GM12878 (cell line): ENCODE data around the gene ARL5C. TPM values are rescaled to one million over a fixed set of nuclear protein-coding genes. Genes with fewer than 3 reads are reported as not detected.

ENCODE experiments used
- ATAC-seq: fragments of 200-7000 bp; cut with Tn5 transposase; 3 replicates; pipeline ENCODE4 v1.9.1; 2020; ENCODE audit warnings: mild to moderate bottlenecking, moderate library complexity
- BruUV-seq: library from RNA; stranded (reverse); fragments of 400-500 nt; replicated peaks from 2 replicates; lab custom pipeline; 2021; lab: Mats Ljungman, UMichigan
- CTCF ChIA-PET: fragments of 300-600 bp; sonication (Branson Sonifier 250); formaldehyde crosslinking; extraction: SDS; loops from one replicate; lab custom pipeline; 2021; ENCODE audit warnings: inconsistent platforms; lab: Yijun Ruan, JAX
- POLR2A ChIA-PET: fragments of 350-600 bp; formaldehyde crosslinking; extraction: SDS; loops from one replicate; lab custom pipeline; 2021; ENCODE audit warnings: inconsistent platforms; lab: Charles Lee
- RAD21 ChIA-PET: fragments of 300-600 bp; sonication (Branson Sonifier 250); formaldehyde crosslinking; loops from one replicate; lab custom pipeline; 2023; ENCODE audit warnings: antibody characterized with exemption; ENCODE audit not compliant: unreplicated experiment; lab: Charles Lee
- SMC1A ChIA-PET: fragments of 300-600 bp; sonication (Branson Sonifier 250); formaldehyde crosslinking; loops from one replicate; lab custom pipeline; 2023; ENCODE audit not compliant: unreplicated experiment, uncharacterized antibody; lab: Charles Lee
- DNase-seq: peaks from one replicate; pipeline ENCODE4 v3.0.0-alpha.2; 2011; ENCODE audit warnings: low read depth, low spot score
- FAIRE-seq: peaks from 3 replicates; lab custom pipeline; 2011; peaks lifted over from hg19 to GRCh38; lab: Jason Lieb, UNC
- H2AFZ ChIP-seq: 2 replicates; pipeline ENCODE4 v1.6.0; 2011; ENCODE audit warnings: low read depth, low read length, control low read depth; ENCODE audit not compliant: control insufficient read depth
- H3K27ac ChIP-seq: 2 replicates; pipeline ENCODE4 v1.5.1; 2011; ENCODE audit warnings: control low read depth; ENCODE audit not compliant: control insufficient read depth, insufficient read depth
- H3K27me3 ChIP-seq, 2 experiments: replicated peaks in 1 of 2; 2 replicates each; pipeline versions ENCODE4 v1.6.0 to v1.6.1; 2011; ENCODE audit warnings: low read length in 1 of 2; ENCODE audit not compliant: control insufficient read depth in 2 of 2, insufficient read depth in 2 of 2
- H3K36me3 ChIP-seq, 2 experiments: 2 replicates each; pipeline ENCODE4 v1.5.1; 2011; ENCODE audit warnings: low read length in 1 of 2; ENCODE audit not compliant: control insufficient read depth in 2 of 2, insufficient read depth in 2 of 2
- H3K4me1 ChIP-seq: 2 replicates; pipeline ENCODE4 v1.6.1; 2011; ENCODE audit warnings: mild to moderate bottlenecking, low read length, moderate library complexity, mixed read lengths; ENCODE audit not compliant: control insufficient read depth, insufficient read depth
- H3K4me2 ChIP-seq: 2 replicates; pipeline ENCODE4 v1.6.0; 2011; ENCODE audit warnings: control low read depth; ENCODE audit not compliant: control insufficient read depth, insufficient read depth
- H3K4me3 ChIP-seq: fragments of 200-600 bp; sonication (generic); 2 replicates; pipeline ENCODE4 v1.5.1; 2016
- H3K79me2 ChIP-seq: 2 replicates; pipeline ENCODE4 v1.6.0; 2011; ENCODE audit warnings: low read length; ENCODE audit not compliant: control insufficient read depth, insufficient read depth
- H3K9ac ChIP-seq: 2 replicates; pipeline ENCODE4 v1.8.0; 2011; ENCODE audit warnings: low read length, control low read depth, mixed read lengths; ENCODE audit not compliant: control insufficient read depth, insufficient read depth
- H3K9me3 ChIP-seq: replicated peaks from 3 replicates; pipeline ENCODE4 v1.5.1; 2011; ENCODE audit warnings: mild to moderate bottlenecking, low read length; ENCODE audit not compliant: control insufficient read depth, insufficient read depth
- H4K20me1 ChIP-seq: 2 replicates; pipeline ENCODE4 v1.6.0; 2011; ENCODE audit not compliant: control insufficient read depth, insufficient read depth
- IKZF1 ChIP-seq: fragments of 450-650 bp; conservative IDR thresholded peaks from 2 replicates; pipeline ENCODE4 v1.6.1; 2017; ENCODE audit warnings: antibody characterized with exemption, mild to moderate bottlenecking
- MAX ChIP-seq: IDR thresholded peaks from 2 replicates; pipeline ENCODE4 v1.6.1; 2012; ENCODE audit warnings: low read depth, low read length, improper control_type of control experiment
- MYC ChIP-seq: IDR thresholded peaks from 2 replicates; pipeline ENCODE4 v1.6.1; 2011; ENCODE audit warnings: mild to moderate bottlenecking, low read length, moderate library complexity, inconsistent platforms; ENCODE audit not compliant: insufficient read depth, insufficient replicate concordance, insufficient read length, severe bottlenecking
- PML ChIP-seq: IDR thresholded peaks from 2 replicates; pipeline ENCODE4 v1.6.1; 2012; ENCODE audit warnings: low read length, inconsistent platforms
- POLR2AphosphoS5 ChIP-seq: IDR thresholded peaks from 2 replicates; pipeline ENCODE4 v1.6.1; 2011; ENCODE audit warnings: mild to moderate bottlenecking, low read length, inconsistent platforms
- REST ChIP-seq: IDR thresholded peaks from 2 replicates; pipeline ENCODE4 v1.6.1; 2012; ENCODE audit warnings: mild to moderate bottlenecking, low read depth, low read length
- SPI1 ChIP-seq: IDR thresholded peaks from 2 replicates; pipeline ENCODE4 v1.6.1; 2011; ENCODE audit warnings: low read depth, mild to moderate bottlenecking, low read length, moderate library complexity, borderline replicate concordance; ENCODE audit not compliant: insufficient read depth
- WRNIP1 ChIP-seq: IDR thresholded peaks from 2 replicates; pipeline ENCODE4 v1.6.1; 2011; ENCODE audit warnings: low read depth, low read length, improper control_type of control experiment, borderline replicate concordance
- ZNF592 ChIP-seq: fragments of 450-650 bp; IDR thresholded peaks from 2 replicates; pipeline ENCODE4 v1.6.1; 2017; ENCODE audit warnings: mild to moderate bottlenecking, moderate library complexity
- WGBS: methylation state at CpG from one replicate; pipeline ENCODE4 v1.1.6; 2016; ENCODE audit warnings: low lambda C conversion rate; ENCODE audit not compliant: insufficient replicate concordance, insufficient coverage; ENCODE audit errors: missing lambda C conversion rate; 5-methylcytosine and 5-hydroxymethylcytosine counted together
- in situ Hi-C: fragments of 300-500 bp; cut with MboI; formaldehyde crosslinking; loops from 9 replicates; pipeline ENCODE4 v1.14.3; 2018; ENCODE audit warnings: mixed read lengths
- intact Hi-C: fragments of 100-400 bp; cut with micrococcal nuclease; formaldehyde crosslinking; loops from one replicate; pipeline ENCODE4 v1.14.2; 2022; ENCODE audit not compliant: unreplicated experiment
- polyA plus RNA-seq, 11 experiments: library from polyadenylated mRNA; depleted of rRNA in 4 of 11; unstranded in 6 of 11; stranded (reverse) in 5 of 11; fragments of >200 nt; fragmentation: Nextera tagmentation in 4 of 11; fragmentation: Illumina TruSeq in 1 of 11; extraction: Ambion mirVana in 4 of 11; extraction: Trizol in 1 of 11; gene quantifications; 1 replicate in 1 of 11; 2 replicates in 10 of 11; pipeline versions ENCODE4 v1.2.1 to v1.2.3, GENCODE V29; 2011 to 2016; ENCODE audit warnings: inconsistent platforms in 2 of 11, missing spikeins in 2 of 11, low read depth in 1 of 11
- total RNA-seq, 4 experiments: library from RNA; depleted of rRNA in 3 of 4; stranded (reverse); fragments of >200 nt in 3 of 4; fragmentation: Illumina TruSeq in 1 of 4; extraction: Trizol in 1 of 4; gene quantifications; 2 replicates each; pipeline versions ENCODE4 v1.2.1 to v1.2.3, GENCODE V29; 2013 to 2021
- TF ChIP-seq, protein P1 (sequence below): fragments of 450-650 bp; IDR thresholded peaks from 2 replicates; pipeline ENCODE4 v1.6.1; 2017; ENCODE audit warnings: borderline replicate concordance

The ARL5C gene
- total and polyA plus RNA-seq, 10 of the 15 experiments (the other 5 are each of a cell fraction or from before 2014, with no cell fraction given), result not detected

DNA sequence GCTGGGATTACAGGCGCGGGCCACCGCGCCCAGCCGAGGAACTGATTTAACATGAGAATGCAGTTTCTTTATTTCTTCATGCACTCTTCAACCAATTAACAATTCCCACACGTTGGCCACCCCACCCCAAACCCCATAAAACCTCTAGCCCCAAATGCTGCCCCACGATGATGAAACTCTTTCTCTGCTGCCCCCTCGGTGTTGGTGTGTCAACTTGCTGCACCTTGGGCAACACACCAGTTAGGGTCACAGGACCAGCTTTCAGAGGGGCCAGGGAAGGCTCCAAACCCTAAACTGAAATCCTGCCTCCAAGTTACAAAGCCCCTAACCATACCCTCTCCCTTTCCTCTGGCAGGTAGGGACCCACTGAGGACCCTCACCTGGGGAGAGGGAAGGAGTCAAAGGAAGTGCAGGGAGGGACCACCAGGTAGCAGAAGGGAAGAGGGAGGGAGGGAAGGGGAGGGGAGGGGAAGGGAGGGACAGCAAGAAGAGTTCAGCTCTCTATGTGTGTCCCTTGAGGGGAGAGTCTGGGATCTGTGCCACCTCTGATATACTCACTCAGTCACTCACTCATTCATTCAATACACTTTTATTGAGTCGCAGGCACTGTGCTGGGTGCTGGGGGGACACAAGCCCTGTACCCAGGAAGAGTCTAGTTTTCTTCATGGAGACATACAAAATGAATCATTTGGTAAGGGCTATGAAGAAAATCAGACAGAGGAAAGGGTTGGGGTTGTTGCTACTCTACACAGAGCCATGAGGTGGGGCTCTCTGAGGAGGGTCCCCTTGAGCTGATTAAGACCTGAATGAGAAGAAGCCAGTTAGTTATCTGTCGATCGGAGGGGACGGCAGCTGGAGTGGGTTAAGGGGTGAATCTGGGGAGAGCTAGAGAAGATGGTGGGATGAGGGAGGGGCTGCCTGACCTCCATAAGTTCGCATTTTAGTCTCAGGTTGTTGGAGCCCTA is 18.5 kb downstream of the ARL5C start:
- no peak overlapping the region for H3K27ac ChIP-seq
- in situ Hi-C loops (loop anchor here (5.0 kb wide), 1 partner anchor 75 kb away; no protein-coding TSS in a partner anchor), intact Hi-C loops (loop anchor here (10.0 kb wide), 1 partner anchor 53 kb away; no protein-coding TSS in a partner anchor)
- peaks cover 5% of the 10 kb centered on the region; the same call in 1 of the 2 replicates for H3K4me1 ChIP-seq
- H3K9me3 ChIP-seq, result no peaks in the 10 kb centered on the region
- DNase-seq (no peak), FAIRE-seq (no peak), ATAC-seq (no peak)
- ChIA-PET RAD21 (interaction anchor here (1.3 kb wide), 1 partner anchor 165 kb away, joined by 3 read pairs; no protein-coding TSS in a partner anchor), CTCF (interaction anchor here (1.3 to 2.2 kb wide), 4 partner anchors 17 to 164 kb away, joined by 4 to 13 read pairs (median 8); no protein-coding TSS in a partner anchor), SMC1A (interaction anchor here (0.6 to 1.2 kb wide), 3 partner anchors 164 to 166 kb away, joined by 3 to 6 read pairs (median 4); no protein-coding TSS in a partner anchor), POLR2A (no interaction called here)
- peaks cover 5 to 13% of the 10 kb centered on the region in 2 experiments for H3K27me3 ChIP-seq
- H3K4me3 ChIP-seq, result no peak overlapping the region
- no TSS peak for BruUV-seq
- no peak overlapping the region for H3K9ac ChIP-seq
- H3K36me3 ChIP-seq, result no peaks in the 10 kb centered on the region
- H3K79me2 ChIP-seq, result no peaks in the 10 kb centered on the region
- H2AFZ ChIP-seq, result no peak overlapping the region
- no peak overlapping the region for H3K4me2 ChIP-seq
- H4K20me1 ChIP-seq, result no peaks in the 10 kb centered on the region
- WGBS, result 57% methylated on average over 13 of the region's 13 CpGs
- no peak for TF ChIP-seq REST
- no peak for TF ChIP-seq IKZF1
- TF ChIP-seq SPI1, result no peak
- TF ChIP-seq POLR2AphosphoS5, result no peak
- TF ChIP-seq, protein P1, sequence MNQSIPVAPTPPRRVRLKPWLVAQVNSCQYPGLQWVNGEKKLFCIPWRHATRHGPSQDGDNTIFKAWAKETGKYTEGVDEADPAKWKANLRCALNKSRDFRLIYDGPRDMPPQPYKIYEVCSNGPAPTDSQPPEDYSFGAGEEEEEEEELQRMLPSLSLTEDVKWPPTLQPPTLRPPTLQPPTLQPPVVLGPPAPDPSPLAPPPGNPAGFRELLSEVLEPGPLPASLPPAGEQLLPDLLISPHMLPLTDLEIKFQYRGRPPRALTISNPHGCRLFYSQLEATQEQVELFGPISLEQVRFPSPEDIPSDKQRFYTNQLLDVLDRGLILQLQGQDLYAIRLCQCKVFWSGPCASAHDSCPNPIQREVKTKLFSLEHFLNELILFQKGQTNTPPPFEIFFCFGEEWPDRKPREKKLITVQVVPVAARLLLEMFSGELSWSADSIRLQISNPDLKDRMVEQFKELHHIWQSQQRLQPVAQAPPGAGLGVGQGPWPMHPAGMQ, result no peak
- no peak for TF ChIP-seq MYC
- TF ChIP-seq PML, result no peak
- no peak for TF ChIP-seq WRNIP1
- TF ChIP-seq MAX, result no peak
- TF ChIP-seq ZNF592, result no peak
